Body of pancreas (tissue), 4 donors: ENCODE results near the gene ZNF839.

Source experiments
- CTCF ChIP-seq, 7 experiments: fragments of 450-650 bp in 4 of 7; fragments of 200-600 bp in 3 of 7; sonication (generic) in 3 of 7; IDR thresholded peaks; one replicate each; pipeline ENCODE4 v1.5.1; 2016 to 2019; ENCODE audit warnings: antibody characterized with exemption in 7 of 7
- POLR2A ChIP-seq, 3 donors: fragments of 450-650 bp; IDR thresholded peaks; one replicate each; pipeline ENCODE4 v1.6.1; 2016; ENCODE audit warnings: antibody characterized with exemption in 3 of 3, mild to moderate bottlenecking in 2 of 3

GRCh38 chr14:102370305-102370809 is 50.8 kb downstream of the ZNF839 start:
- TF ChIP-seq CTCF (IDR thresholded peaks at IDR 0.05) (no peak), POLR2A (IDR thresholded peaks at IDR 0.05) (no peak)
